GM21390 (cell line): ENCODE data around the gene CNTN4.

ENCODE experiments used
- ATAC-seq: cut with Tn5 transposase; IDR thresholded peaks from one replicate; pipeline ENCODE4 v1.9.1; 2021; ENCODE audit not compliant: unreplicated experiment

CNTN4 gene

DNA sequence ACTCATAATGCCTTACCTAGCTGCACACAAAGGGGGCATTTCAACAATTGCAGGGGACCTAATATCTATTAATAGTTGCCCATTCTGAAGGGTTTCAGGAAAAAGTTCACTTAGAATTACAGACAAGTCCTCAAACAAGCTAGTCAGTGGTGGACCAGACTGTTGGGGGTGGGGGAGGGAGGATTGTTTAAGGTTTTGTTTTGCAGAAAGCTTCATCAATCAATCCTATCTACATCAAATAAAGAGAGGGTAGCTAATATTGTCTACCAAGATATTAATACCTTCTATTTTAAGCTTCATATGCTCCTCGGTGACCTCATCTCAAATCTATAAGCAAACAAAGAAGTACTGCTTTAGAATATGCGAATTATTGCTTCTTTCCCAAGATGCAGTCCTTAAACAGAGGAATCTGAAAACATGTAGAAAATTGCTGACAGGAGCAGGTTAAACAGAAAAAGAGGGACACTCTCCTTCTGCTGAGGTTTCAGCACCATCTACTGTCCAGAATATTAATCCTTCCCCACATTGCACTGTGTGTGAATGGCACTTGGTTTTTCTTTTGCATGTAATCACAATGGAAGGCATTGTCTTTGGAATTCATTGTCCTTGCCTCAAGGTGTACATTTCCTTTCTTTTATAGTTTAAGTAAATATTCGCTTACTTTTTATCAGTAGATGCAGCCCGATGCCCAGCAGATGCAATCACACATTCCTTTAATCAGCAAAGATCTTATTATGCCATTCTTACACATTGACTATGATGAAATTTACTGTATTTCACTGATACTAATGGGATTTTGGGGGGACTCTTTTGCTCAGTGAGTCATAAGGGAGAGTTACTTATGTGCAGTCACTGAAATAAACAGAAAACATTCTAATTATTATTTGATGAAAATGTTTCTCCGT lies 916.8 kb downstream of the CNTN4 start:
- ATAC-seq = peak; percentile 61

- no peak for ATAC-seq
Measured at GRCh38 chr3:3016226-3016625, 917.6 kb downstream of the CNTN4 start.

DNA sequence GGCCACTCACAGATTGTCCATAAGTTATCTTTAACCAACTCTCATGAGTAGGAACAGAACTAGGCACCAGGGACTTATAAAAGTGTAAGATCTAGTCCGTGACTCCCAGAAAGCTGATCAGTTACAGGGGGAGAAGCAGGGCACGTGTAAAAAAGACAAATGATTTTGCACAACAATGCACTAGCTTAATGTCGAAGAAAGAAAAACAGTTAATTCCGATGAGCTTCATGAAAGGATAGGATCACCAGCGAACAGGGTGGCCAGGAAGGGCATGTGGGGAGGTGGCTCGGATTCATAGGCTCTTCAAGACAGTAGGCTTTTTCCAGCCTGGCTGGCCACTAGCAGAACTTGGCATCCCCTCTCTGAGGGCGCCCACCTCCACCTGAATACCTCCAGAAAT lies 921.5 kb downstream of the CNTN4 start:
- ATAC-seq = no peak

GRCh38 chr3:3023111-3023745 lies 924.6 kb downstream of the CNTN4 start:
- ATAC-seq = no peak

DNA sequence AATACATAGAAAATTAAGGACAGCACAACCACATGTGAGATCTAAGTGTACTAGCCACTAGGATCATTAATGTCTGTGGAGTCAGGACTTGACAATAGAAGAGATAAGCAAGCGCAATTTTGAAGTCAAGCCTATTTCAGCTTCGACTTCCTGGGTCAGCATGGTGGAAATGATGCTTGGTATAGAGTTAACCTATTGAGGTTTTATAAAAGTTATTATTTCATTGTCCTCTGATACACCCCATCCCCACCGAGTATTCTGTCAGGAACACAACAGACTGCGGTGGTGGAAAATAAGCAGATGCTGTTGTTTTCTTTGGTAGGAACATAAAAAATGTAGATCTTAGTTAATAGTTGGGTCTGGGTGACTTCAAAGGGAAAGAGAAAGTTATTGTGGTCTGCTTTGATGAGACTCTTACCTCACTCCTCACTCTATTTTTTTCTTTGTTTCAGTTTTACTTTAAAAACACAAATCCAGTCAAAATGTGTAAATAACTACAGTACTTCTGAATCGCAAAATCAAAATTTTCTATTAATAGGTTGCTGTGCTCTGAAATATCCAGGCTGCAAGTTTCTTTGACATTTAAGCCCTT lies 929.4 kb downstream of the CNTN4 start:
- peak; percentile 95 for ATAC-seq

- no peak for ATAC-seq
Measured at GRCh38 chr3:3031326-3031725, 932.7 kb downstream of the CNTN4 start.

DNA sequence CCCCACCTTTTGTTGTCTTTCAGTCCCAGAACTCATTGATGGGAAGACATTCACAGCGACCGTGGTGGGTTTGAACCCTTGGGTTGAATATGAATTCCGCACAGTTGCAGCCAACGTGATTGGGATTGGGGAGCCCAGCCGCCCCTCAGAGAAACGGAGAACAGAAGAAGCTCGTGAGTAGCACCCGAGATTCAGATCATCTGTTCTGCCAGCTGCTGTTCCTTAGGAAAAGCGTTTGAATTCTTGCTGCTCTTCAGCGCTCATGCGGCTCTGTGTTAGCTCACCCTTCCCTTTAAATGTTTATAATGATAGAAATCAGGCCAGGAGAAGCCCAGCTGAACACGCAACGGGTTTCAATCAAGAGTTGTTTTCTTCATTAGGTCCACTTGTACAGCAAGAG lies 938.5 kb downstream of the CNTN4 start:
- no peak for ATAC-seq

DNA sequence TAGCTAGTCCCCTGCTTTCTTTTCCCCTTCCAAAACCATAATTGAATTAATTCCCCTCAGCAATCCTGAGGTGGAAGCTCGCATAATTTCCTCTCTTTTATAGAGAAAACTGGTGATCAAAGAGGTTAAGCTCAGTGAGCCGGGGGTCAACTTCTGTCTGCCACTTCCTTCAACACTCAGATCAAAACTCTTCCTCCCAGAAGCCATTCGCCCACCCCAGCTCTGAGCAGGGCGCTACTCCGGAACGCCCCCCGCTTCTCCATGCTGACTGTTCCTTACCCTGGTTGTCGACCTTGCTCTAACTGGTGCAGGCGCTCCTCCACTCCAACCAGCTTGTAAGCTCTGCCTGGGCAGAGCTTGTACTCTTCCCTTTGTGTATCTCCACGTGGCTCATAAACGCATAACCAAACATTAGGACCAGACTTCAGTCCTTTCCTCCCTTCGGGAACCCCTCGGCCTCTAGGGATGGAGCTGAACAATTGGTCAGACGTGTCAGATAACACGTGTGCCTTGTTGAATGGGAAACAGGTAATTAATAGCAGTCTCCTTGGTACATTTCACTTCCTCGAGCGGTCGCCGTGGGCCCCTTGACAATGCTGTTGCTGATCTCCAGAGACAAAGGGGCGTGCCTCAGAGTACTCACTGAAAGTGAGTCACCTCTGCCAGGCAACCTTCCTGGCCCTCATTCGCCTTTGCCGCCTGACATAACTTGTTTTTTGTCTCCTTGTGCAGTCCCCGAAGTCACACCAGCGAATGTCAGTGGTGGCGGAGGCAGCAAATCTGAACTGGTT lies 939.7 kb downstream of the CNTN4 start:
- ATAC-seq = no peak

DNA sequence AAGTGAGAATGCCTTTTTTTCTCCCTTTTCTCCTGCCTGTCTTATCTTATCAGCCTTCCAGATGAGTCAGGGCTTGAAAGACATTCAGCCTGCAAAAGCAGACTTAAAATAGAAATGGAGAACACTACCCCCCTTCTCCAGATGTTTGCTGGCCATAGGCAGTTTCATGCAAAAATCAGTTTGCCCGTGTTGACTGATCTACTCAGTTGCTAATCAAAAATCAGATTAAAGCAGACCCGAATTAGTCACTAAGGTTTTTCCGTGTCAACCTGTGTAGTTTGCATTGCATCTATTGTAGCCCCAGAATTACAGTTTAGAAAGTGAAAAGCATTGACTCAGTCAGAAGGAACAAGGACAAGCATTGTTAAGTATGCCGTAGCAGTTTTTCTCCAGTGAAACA lies 955.3 kb downstream of the CNTN4 start:
- ATAC-seq = no peak

GRCh38 chr3:3059645-3060044 lies 961.0 kb downstream of the CNTN4 start:
- no peak for ATAC-seq

DNA sequence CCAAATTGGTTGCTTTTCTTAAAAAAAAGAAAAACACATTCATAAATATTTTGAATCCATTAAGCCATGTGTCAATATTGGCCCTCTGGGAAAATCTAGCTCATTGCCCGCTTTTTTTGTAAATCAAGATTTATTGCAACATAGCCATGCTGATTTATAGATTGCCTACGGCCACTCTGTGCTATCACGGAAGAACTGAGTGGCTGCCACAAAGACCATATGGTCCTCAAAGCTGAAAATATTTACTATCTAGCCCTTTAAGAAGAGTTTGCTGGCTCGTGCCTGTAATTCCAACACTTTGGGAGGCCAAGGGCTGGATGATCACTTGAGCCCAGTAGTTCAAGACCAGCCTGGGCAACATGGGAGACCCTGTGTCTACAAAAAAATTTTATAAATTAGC lies 965.6 kb downstream of the CNTN4 start:
- ATAC-seq = no peak

DNA sequence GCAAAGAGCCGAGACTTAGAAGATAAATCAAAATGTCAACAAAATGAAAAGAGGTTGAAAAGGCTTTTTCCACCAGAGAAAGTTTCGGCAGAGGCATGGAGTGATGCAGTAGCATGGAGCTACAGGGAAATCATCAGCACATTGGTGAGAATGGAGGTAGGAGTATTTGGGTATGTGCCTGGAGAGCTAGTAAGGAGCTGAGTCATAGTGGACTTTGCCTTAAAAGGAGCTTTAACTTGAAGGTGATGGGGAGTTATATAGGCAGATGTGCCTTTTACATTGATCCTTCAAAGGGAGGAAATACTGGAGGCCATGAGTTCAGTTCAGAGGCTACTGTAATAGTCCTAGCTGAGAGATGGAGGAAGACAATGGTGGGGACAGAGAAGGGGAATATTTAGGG lies 967.2 kb downstream of the CNTN4 start:
- no peak for ATAC-seq

DNA sequence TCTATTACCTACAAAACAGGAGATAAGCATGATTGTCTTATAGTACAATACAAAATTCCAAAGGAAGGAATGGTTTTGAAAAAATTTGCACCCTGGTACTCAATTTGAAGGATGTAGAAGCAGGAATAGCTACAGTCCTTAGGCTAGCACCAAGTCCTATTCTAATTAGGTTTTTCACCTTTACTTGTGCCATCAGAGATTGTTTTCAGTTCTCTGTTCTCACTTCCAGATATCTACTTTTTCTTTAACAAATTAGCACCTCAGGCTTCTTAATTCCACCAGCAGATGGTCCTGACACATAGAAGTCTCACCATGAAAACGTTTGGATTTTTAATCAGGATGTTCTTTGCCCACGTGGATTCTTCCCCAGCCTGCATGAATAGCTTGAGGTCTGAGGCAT lies 967.7 kb downstream of the CNTN4 start:
- peak; percentile 74 for ATAC-seq

DNA sequence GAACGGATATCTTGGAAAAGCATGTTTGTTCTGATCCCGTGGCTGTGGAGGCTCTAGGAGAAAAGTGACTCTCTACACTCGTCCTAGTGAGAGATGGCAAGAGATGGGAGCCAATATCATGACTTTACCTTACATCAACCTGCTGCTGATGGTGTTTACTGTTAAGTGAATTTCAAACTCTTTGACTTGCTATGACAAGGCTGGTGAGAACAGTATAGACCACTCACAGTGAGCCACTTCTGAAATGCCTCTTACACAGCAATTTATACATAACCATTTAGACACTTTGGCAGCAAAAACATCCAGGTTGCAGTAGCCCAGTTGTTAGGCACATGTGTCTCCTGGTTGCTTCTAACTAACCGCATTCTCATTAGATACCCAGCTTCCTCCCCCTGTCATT lies 968.2 kb downstream of the CNTN4 start:
- no peak for ATAC-seq

- ATAC-seq = no peak
Measured at GRCh38 chr3:3068358-3068881, 969.8 kb downstream of the CNTN4 start.

GRCh38 chr3:3069723-3070122 lies 971.1 kb downstream of the CNTN4 start:
- no peak for ATAC-seq

DNA sequence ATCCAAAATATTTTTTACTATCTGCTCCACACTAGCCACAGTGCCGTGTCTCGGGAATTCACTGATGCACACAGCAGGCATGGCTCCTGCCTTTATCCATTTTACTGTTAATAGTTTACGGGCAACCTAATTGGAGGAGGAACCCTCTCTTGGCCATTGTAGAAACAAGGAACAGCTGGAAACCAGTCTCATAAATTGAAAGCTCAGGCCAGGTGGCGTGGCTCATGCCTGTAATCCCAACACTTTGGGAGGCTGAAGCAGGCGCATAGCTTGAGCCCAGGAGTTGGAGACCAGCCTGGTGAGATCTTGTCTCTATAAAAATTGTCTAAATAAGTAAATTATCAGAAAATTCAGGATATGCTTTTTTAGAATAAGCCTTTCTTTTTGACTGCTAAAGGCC lies 972.5 kb downstream of the CNTN4 start:
- ATAC-seq = no peak

- ATAC-seq = peak; percentile 66
Measured at GRCh38 chr3:3074551-3075257, 976.0 kb downstream of the CNTN4 start.

GRCh38 chr3:3080309-3080708 lies 981.6 kb downstream of the CNTN4 start:
- no peak for ATAC-seq
